Measurements from ENCODE around the gene FES. TPM values are rescaled to one million over a fixed set of nuclear protein-coding genes. Genes with fewer than 3 reads are reported as not detected.

FES gene
- total and polyA plus RNA-seq, 11 donors: 10.7 to 37.5 (median 15.9) TPM

- ATAC-seq (no peak), DNase-seq (peak in 1 of 5 donors; percentile 63)
- intact Hi-C loops (cut with DNase I): loop anchor here in 5 of 10 donors (5.0 to 10.0 kb wide), 5 partner anchors 164 to 557 kb away; partner anchors contain the start of genes BLM (in 3 of the 5) and CRTC3 (in 1 of the 5)
- no peaks in the 10 kb centered on the region for H3K27me3 ChIP-seq
- no peak overlapping the region for H3K4me3 ChIP-seq
- H3K27ac ChIP-seq: peak overlapping the region in 1 of 12 donors; percentile 98
- H3K36me3 ChIP-seq: peaks cover 0 to 66% (median 61%) of the 10 kb centered on the region in 9 donors
- no peak for TF ChIP-seq CTCF (IDR thresholded peaks at IDR 0.05)
- TF ChIP-seq POLR2A (IDR thresholded peaks at IDR 0.05): no peak
- WGBS, 4 donors: 85 to 89% (median 87%) methylated on average over 30 to 35 of the region's 35 CpGs
- no peaks in the 10 kb centered on the region for H3K9me3 ChIP-seq
- peaks cover 0 to 42% (median 28%) of the 10 kb centered on the region in 12 donors for H3K4me1 ChIP-seq
Observed at GRCh38 chr15:90881181-90881977, 2.9 kb upstream of the FES start.

DNA sequence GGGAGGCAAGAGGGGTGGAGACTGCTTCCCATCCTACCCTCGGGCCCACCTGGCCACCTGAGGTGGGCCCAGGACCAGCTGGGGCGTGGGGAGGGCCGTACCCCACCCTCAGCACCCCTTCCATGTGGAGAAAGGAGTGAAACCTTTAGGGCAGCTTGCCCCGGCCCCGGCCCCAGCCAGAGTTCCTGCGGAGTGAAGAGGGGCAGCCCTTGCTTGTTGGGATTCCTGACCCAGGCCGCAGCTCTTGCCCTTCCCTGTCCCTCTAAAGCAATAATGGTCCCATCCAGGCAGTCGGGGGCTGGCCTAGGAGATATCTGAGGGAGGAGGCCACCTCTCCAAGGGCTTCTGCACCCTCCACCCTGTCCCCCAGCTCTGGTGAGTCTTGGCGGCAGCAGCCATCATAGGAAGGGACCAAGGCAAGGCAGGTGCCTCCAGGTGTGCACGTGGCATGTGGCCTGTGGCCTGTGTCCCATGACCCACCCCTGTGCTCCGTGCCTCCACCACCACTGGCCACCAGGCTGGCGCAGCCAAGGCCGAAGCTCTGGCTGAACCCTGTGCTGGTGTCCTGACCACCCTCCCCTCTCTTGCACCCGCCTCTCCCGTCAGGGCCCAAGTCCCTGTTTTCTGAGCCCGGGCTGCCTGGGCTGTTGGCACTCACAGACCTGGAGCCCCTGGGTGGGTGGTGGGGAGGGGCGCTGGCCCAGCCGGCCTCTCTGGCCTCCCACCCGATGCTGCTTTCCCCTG lies 2.2 kb upstream of the FES start:
- TF ChIP-seq POLR2A (IDR thresholded peaks at IDR 0.05) (no peak), CTCF (IDR thresholded peaks at IDR 0.05) (no peak)
- 84 to 94% (median 88%) methylated on average over 18 to 19 of the region's 19 CpGs for WGBS, 4 donors
- DNase-seq: peak in 1 of 5 donors; percentile 64
- H3K27ac ChIP-seq: peak overlapping the region in 11 of 12 donors; percentile 88 to 99 (median 96)
- ATAC-seq: no peak
- H3K36me3 ChIP-seq: peaks cover 0 to 66% (median 58%) of the 10 kb centered on the region in 9 donors
- intact Hi-C loops (cut with DNase I): loop anchor here in 5 of 10 donors (5.0 to 10.0 kb wide), 5 partner anchors 165 to 557 kb away; partner anchors contain the start of genes BLM (in 3 of the 5) and CRTC3 (in 1 of the 5)
- no peaks in the 10 kb centered on the region for H3K27me3 ChIP-seq
- peaks cover 0 to 50% (median 34%) of the 10 kb centered on the region in 12 donors for H3K4me1 ChIP-seq
- no peak overlapping the region for H3K4me3 ChIP-seq
- no peaks in the 10 kb centered on the region for H3K9me3 ChIP-seq

GRCh38 chr15:90882781-90883525 lies 1.4 kb upstream of the FES start:
- TF ChIP-seq POLR2A (IDR thresholded peaks at IDR 0.05) (no peak), CTCF (IDR thresholded peaks at IDR 0.05) (no peak)
- WGBS, 4 donors: 67 to 81% (median 75%) methylated on average over 13 of the region's 13 CpGs
- H3K4me1 ChIP-seq: peaks cover 0 to 58% (median 37%) of the 10 kb centered on the region in 12 donors
- DNase-seq (peak in 1 of 5 donors; percentile 69), ATAC-seq (no peak)
- H3K4me3 ChIP-seq: peak overlapping the region in 6 of 12 donors; percentile 43 to 86 (median 78)
- no peaks in the 10 kb centered on the region for H3K9me3 ChIP-seq
- H3K27me3 ChIP-seq: no peaks in the 10 kb centered on the region
- H3K27ac ChIP-seq: peak overlapping the region; percentile 88 to 99 (median 96)
- peaks cover 0 to 65% (median 54%) of the 10 kb centered on the region in 9 donors for H3K36me3 ChIP-seq
- intact Hi-C loops (cut with DNase I): loop anchor here in 5 of 10 donors (5.0 to 10.0 kb wide), 5 partner anchors 166 to 558 kb away; partner anchors contain the start of genes BLM (in 3 of the 5) and CRTC3 (in 1 of the 5)
